Endometrial microvascular endothelial cells (primary cell): Measurements from ENCODE around the gene TCIRG1. TPM values are rescaled to one million over a fixed set of nuclear protein-coding genes. Genes with fewer than 3 reads are reported as not detected.

ENCODE experiments used
- in situ Hi-C: cut with HindIII; loops from 2 replicates; pipeline ENCODE4 v1.10.0; 2017; ENCODE audit warnings: low sequenced_read_pairs, low pct_unique_long_range_greater_than_20kb; ENCODE audit errors: inconsistent ontology term
- total RNA-seq: library from RNA; depleted of rRNA; stranded (reverse); fragments of >200 nt; gene quantifications from one replicate; pipeline ENCODE4 v1.2.3, GENCODE V29; 2015; ENCODE audit errors: inconsistent ontology term

Gene TCIRG1
- total RNA-seq, 1 donor from 2014 or later = 104 TPM

DNA sequence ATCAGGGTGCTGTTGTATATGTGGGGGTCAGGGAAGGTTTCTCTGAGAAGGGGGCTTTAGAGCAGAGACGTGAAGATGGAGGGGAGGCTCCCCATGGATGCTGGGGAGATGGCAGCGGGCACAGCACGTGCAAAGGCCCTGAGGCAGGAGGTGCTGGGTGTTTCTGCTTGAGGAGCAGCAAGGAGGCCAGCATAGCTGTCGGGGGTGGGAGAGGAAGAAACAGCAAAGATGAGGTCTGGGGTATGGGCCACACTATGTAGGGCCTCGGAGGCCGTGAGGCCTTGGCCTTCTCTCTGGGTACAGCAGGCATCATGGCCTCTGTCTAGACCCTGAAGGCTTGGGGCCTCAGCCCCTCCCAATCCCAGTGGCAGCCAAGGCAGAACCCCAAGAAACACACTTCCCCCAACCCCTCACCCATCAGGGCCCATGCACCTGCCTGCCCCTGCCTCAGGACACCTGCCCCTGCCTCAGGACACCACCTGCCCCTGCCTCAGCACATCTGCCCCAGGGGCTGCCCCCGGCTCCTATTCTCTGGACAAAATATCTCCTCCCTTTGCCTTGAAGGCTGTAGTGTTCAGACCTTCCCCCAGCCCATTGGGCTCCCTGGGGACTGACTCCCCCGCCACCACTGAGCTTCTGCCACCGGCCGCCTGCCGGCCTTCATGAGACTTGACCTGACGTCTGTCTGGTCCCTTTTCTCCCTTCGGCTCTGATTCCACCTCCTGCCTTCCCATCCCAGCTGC lies 22.5 kb upstream of the TCIRG1 start:
- in situ Hi-C loops = no loop called here

DNA sequence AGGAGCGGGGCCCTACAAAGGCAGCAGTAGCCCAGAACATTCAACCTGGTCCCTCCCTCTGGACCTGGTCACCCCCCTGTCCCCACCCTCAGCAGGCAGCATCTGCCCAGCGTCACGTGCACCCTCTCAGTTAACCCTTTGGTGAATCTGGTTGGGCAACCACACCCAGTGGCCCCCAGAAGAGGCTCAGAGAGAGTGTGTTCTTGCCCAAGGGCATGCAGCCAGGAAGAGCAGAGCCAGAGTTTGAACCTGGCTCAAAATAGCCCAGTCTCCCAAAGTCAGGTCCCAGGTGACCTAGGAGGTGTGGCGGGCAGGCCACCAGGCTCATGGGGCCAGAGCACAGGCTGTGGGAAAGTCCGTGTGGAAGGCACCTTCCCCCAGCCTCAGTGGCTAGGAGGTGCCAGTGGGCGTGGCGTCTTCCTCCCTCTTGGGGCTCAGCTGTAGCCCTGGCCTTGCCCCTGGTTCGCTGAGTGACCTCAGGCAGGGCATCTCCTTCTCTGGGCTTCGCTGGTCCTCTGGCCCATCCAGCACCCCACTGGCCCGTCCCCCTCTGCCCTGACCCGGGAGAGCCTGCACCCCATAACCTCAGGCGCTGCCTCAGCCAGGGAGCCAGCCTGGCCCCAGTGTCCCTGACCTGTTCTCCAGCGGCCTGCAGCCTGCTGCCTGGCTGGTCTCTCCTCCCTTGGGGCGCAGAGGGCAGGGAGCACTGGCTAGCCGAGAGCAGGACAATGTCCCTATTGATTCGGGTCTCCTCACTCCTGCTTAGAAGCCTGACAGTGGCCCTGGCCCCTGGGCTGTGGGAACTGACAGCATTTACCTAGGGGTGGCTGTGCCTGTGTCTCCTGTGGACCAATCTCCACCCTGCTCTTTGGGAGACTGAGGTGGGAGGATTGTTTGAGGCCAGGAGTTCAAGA lies 21.7 kb upstream of the TCIRG1 start:
- in situ Hi-C loops = no loop called here

GRCh38 chr11:68017980-68018729 lies 20.7 kb upstream of the TCIRG1 start:
- in situ Hi-C loops = no loop called here

DNA sequence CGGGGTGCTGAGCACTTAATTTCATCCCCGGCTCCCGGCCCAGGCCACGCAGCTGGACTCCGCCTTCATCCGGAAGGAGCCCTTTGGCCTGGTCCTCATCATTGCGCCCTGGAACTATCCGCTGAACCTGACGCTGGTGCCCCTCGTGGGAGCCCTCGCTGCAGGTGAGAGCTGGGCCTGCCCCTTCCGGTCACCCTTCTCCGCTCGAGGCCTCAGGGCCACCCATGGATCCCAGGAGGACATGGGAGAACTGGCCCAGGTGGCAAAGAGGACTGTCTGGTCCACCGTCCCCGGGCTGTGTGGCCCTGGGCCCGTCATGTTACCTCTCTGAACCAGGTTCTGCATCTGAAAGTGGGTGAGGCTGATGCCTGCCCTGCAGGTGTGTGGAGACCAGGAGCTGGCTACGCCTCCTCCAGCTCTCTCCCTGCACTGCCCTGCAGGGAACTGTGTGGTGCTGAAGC lies 20.1 kb upstream of the TCIRG1 start:
- in situ Hi-C loops = no loop called here

GRCh38 chr11:68019486-68019885 lies 19.3 kb upstream of the TCIRG1 start:
- in situ Hi-C loops = no loop called here

- in situ Hi-C loops = no loop called here
Measured at GRCh38 chr11:68020575-68020974, 18.2 kb upstream of the TCIRG1 start.

GRCh38 chr11:68021167-68021787 lies 17.5 kb upstream of the TCIRG1 start:
- in situ Hi-C loops = no loop called here

DNA sequence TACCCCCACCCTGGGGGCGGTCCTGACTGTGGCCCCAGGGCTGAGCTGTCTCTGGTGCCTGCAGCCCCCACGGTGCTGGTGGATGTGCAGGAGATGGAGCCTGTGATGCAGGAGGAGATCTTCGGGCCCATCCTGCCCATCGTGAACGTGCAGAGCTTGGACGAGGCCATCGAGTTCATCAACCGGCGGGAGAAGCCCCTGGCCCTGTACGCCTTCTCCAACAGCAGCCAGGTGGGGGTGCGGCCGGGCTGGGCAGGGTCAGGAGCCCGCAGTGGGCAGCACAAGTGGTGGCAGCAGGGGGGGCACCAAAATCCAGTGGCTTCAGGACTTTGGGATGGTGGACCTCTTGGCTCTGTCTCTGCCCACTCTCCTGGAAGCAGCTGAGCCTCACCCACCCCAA lies 16.3 kb upstream of the TCIRG1 start:
- in situ Hi-C loops = no loop called here

DNA sequence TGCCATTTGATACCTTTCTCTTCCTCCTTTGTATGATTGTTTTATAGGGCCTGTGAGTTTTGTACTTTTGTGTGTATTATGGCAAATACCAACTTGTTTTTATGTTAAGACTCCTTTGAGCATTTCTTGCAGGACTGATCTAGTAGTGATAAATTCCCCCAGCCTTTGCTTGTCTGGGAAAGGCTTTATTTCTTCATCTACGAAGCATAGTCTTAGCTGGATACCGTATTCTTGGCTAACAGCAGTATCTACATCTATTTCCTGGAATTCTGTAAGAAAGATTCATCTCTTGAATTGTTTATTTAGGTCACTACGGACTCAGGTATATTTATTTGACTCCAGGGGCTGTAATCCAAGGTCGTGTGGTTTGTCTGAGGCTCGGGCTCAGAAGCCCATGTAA lies 14.3 kb upstream of the TCIRG1 start:
- in situ Hi-C loops = no loop called here

- in situ Hi-C loops = no loop called here
Measured at GRCh38 chr11:68025047-68025446, 13.8 kb upstream of the TCIRG1 start.

DNA sequence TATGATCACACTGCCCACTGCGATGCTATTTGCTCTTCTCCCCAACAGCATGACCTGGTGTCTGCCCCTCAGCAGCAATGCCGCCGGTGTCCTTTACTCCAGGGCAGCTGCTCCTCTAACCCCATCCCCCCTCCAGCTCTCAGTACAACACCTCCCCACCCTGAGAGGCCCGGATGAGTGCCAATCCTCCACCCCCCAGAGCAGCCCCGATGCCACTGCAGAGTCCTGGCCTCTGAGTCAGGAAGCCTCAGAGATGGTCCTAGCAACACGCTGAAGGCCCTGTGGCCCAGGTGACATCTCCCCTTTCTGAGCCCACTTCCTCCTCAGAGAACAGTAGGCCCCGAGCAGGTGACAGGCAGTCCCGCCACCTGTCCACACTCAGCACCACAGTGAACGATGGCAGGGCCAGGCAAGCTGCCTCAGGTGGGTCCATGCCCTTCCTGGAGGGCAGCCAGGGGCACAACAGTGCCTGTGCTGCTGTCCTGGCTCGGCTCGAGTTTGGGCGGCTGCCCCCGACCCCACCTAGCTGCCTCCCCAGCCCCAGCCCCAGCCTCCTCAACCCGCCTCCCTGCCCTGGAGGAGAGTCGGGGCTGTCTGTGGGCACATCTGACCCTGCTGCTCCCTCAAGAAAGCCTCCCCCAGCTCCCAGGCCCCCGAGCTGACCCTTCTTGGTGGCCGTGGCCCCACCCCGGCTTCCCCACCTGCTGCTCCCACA lies 12.3 kb upstream of the TCIRG1 start:
- in situ Hi-C loops = no loop called here

DNA sequence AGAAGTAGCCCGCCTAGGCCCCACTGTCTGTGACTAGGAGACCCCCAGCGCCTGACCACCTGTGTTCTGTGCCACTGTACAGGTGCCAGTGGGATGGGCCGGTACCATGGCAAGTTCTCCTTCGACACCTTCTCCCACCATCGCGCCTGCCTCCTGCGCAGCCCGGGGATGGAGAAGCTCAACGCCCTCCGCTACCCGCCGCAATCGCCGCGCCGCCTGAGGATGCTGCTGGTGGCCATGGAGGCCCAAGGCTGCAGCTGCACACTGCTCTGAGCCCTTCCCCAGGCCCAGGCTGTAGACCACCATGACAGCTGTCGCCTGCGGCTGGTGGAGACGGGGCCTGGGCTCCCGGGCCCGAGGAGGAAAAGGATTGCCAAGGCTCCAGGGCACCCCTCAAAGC lies 11.2 kb upstream of the TCIRG1 start:
- in situ Hi-C loops = no loop called here

DNA sequence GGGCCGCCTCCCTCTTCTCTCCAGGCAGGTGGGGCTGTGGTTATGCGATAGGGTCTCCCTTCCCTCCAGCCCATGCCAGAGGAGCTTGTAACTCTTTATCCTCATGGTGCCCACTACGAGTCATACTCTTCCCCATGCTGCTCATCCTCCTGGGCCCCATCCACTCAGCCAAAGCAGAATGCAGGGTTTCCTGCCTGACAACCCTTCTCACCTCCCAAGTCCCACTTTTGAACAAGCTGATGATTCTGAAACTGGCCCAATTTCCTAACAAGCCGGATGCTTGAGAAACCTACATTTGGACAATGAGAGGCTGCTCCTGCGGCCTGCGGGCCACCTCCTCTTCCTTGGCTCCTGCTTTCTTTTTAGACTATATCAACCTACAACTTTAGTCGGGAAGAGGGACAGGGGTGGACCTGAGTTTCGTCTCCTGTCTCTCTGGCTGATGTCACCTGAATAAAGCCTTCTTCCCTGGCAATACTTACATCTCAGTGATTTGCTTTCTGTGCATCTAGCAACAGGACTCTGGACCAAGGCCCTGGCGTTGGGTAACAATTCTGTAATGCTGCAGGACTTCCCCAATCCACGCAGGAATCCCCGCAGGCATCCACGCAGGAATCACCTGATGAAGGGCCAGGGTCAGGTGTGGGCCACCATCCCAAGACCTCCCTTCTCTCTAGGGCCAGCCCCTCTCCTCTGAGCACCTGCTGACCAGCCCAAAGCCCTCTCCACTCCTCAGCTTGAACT lies 9.9 kb upstream of the TCIRG1 start:
- in situ Hi-C loops = no loop called here

GRCh38 chr11:68030318-68031143 lies 8.3 kb upstream of the TCIRG1 start, which contains the start of gene NDUFS8:
Gene NDUFS8, plus strand, starts transcription at chr11:68030681. Its CDS starts 1,471 bp downstream, at chr11:68032152.
- in situ Hi-C loops = no loop called here

GRCh38 chr11:68031144-68031464 lies 7.7 kb upstream of the TCIRG1 start:
- in situ Hi-C loops = no loop called here

DNA sequence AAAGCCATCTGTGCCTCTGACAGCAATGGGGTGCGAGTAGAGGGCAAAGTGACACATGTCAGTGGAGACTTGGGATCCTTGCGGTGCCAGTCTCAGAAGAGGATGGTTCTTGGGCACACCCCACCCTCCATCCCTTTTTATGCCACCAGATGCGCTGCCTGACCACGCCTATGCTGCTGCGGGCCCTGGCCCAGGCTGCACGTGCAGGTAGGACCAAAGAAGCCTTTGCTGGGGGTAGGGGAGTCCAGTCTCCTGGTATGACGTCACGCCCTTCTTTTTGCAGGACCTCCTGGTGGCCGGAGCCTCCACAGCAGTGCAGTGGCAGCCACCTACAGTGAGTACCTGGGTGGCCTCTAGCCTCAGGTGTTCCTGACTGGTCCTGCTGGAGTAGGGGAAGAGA lies 6.8 kb upstream of the TCIRG1 start:
- in situ Hi-C loops = no loop called here
